HG02852 (cell line): ENCODE results near the gene GBX2.

Experiments used
- ATAC-seq: cut with Tn5 transposase; IDR thresholded peaks from one replicate; pipeline ENCODE4 v1.9.1; 2021; ENCODE audit warnings: mild to moderate bottlenecking, moderate library complexity; ENCODE audit not compliant: unreplicated experiment

Gene GBX2

DNA sequence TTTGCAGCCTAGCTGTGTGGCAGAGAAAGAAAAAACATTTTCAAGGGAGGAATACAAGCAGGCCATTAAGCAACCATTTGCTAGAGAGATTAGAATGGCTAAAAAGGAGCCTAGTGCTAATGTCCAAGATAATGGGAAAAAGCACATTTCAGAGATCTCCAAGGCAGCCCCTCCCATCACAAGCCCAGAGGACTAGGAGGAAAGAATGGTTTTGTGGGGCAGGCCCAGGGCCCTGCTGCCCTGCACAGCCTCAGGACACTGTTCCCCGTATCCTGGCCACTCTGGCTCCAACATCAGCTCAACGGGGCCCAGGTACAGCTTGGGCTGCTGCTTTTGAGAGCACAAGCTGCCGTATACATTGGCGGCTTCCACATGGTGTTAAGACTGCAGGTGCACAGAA lies 16.5 kb upstream of the GBX2 start:
- no peak for ATAC-seq

DNA sequence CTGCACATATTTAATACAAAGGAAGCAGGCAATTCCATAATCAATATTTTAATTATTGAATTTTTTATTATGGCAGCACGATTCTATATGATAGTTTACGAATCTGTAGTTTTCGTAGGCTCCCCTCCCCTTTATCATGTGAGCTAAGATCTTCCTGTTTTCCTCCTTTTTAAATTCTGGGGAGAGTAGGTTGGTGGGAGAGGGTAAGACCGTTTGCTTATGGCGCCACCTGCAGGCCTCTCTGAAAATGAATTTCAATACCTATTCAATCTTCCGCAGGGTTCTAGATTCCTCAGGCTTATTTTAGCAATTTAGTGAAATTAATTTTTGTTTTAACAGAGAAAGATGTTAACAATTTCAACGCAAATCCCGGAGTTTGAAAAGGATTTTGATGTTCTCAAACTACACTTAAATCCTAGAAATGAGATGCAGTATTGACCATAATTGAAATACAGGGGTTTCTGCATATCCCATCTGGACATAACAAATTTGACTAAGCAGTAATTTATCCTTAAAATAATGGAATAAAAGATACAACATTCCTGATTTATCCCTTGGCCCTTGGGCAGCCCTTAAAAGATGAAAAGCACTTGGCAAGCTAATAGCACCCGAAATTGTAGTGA lies 12.8 kb upstream of the GBX2 start:
- no peak for ATAC-seq

DNA sequence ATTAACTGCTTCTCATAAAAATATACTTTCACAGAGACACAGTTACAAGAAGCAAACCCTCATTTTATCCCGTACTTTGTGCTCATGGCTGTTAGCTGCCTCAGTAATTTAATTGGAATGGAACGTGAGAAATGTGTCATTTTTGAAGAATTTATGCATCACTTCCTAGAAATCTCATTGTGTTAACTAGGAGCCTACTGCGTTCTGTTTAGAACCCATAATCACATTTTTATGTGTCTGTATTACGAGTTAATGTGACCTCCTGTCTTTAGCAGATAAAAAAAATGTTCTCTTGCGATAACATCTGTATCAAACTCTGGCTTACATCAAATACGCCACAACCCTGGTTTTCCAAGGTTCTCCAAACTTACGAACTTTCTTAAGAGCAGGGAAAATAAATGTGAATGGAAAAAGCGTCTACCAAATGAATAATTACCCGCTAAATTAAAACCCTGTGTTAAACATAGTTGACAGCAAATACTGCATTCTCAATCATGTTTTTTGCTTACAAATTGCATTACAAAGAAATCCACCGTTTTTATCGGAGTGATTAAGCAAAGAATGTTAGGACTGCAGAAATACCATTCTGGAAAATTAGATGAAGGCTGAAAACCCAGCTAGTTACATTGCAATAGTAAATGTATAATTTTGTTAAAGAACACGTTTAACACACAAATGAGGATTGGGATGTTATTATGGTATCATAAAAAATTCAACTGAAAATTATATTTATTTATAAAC lies 12.1 kb upstream of the GBX2 start:
- ATAC-seq = no peak

DNA sequence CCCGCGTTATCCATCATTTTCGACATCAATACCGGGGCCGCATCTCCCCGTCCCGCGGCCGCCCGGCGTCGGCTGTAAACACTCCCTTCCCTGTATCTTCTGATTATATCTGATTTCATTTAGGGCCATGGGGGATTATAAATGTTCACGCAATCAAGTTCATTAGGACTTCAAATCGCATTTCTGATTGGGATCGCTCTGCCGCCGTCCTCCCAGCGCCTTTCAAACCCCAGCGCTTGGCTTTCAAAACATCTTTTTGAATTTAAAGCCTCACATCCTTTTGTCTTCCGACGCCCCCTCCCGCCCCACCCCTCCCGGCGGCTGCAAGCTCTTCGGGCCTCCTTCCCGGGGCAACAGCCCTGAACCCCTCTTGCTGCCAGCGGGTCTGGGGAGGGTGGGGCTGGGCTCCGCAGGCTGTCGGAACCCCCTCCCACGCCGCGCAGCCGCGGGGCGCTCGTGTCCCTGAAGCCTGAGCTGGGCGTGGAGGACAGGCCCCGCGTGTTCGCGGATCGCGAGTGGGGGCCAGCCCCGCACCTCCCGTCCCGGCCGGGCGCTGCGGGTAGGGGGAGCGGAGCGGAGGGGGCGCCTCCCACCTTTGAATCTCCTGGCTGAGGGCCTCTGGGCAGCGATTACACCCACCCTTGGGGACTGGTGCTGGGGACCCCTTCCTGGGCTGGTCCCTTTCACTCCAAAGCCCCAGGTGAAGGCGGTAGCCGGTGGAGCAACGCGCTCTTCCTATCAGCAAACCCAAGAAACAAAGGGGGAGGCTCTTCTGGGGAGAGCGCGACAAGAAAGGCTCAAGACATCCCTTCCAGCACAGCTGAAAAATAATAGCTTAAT lies 11.3 kb upstream of the GBX2 start:
- ATAC-seq = no peak

DNA sequence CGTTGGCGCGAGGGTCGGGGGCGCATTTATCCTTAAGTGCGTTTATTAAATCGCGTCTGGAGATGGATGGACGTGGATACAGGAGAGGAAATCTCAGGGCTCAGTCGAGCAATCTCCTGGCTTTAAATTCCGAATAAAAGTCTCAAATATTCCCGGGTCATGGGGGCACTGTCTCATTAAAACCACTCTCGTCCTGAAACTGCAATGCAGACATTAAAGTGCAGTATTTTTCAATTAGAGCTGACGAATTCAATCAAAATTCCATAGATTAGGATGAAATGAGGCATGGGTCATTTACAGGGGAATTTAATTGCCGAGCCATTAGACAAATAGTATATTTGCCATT lies 10.7 kb upstream of the GBX2 start:
- ATAC-seq = no peak

DNA sequence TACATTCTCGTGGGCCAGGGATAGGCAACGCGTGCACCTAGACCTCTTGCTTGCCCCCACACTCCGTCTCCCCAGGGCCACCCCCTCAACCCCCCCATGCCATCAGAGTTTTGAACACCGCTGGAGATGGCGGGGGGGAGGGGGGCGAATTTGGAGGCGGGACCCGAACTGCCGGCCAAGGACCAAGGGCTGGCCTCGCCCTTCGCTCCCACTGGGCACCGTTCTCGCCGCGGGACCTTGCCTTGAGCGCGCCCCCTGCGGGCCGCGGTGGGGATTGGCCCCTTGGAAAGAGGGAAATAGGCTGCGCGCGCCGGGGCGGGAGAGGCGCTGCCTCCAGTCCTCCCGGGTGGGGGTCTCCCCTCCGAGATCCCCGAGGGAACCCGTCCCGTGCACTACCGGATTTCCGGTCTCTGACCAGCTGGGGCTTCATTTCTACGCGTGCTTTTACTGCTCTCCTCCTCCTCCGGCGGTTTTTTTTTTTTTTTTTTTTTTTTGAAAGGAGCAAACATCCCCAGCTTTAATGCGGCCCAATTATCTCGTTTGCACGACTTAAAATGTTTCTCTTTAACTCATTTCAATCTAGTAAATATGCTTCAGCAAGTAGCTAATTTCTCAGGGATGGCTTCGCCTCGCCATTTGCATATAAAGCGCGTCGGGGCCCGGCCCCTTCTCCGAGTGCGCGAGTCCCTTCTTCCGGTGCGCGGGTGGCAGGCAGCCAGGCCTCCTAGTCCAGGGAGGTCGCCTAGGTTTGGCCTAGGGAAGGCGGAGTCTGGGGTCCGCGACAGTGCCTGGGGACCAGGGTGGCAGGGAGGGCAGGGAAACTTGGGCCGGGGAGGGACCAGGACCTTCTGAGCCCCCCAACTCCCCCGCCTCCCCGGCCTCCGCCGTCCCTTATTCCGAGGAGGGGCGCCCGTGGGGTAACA lies 10.0 kb upstream of the GBX2 start:
- no peak for ATAC-seq

DNA sequence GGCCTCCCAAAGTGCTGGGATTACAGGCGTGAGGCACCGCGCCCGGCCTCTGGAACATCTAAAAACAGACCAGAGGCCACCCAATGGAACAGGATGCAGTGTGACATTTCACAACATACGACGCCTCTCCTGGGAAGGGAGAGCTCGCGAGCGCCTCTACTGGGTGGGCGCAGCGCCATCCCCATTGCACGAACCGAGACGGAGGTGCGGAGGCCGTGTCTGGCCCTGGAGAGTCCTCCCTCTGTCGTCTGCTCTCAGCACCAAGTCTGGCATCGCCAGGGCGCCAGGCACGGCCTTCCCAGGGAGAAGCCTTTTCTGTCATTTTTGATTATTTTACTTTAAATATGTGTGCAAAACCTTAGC lies 9.4 kb upstream of the GBX2 start:
- no peak for ATAC-seq

DNA sequence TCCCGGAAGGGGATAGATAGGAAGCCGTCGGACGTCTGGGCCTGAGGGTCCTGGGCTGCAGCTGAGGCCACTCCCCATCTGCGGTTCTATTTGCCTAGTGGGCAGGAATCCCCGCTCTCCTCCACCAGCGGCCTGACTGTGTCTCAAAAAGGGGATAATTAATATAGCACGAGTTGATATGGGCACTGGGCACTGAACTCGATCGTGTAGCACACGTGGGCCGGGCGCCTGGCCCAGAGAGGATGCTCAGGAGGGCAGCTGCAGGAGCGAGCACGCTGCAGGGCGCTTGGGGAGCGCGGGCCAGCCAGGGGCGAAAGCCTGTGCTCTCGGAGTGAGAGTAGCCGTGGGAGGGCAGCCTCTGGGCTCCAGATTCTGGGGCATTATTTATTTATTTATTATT lies 8.8 kb upstream of the GBX2 start:
- ATAC-seq = no peak

DNA sequence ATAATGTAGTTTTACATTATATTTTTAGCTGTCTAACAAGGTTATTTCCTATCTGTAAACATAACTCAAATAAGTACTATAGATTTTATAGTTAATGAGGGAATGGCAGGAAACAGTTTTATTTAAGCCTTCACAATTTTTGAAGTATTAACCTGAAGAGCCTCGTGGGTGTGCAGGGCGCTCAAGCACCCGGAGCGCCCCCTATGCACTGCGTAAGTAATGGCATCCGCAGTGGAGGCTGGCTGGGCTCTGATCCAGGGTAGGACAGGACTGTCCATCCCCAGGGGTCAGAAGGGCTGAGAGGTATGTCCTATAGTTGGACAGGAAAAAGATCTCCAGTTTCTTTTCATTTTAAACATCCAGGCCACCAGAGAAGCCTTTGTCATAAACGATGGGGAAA lies 8.2 kb upstream of the GBX2 start:
- ATAC-seq = no peak

DNA sequence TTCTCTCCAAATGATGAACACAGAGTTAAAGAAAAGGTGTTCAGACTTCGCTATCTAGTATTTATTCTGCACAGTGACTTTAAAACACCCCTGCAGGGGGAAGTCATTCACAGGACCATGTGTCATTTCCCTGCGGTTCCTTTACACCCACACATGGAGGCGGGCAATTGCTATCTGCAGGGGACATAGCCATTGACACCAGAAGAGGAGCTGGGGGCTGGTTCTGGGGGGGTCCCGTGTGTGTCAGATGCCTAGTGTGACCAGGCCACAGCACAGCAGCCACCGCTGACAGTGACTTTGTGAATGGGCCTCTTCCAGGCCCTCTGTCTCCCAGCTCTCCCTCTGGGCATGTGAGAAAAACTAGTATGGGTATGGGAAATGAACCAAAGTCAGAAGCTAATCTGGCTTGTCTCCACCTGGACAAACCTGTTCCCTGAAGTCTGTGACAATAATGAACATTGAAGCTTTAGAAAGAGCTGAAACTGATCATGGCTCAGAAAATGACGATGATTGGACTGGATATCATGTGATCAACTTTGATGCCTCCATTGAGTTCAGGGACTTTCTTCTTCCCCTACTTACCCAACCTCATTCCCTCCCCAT lies 7.5 kb upstream of the GBX2 start:
- no peak for ATAC-seq

DNA sequence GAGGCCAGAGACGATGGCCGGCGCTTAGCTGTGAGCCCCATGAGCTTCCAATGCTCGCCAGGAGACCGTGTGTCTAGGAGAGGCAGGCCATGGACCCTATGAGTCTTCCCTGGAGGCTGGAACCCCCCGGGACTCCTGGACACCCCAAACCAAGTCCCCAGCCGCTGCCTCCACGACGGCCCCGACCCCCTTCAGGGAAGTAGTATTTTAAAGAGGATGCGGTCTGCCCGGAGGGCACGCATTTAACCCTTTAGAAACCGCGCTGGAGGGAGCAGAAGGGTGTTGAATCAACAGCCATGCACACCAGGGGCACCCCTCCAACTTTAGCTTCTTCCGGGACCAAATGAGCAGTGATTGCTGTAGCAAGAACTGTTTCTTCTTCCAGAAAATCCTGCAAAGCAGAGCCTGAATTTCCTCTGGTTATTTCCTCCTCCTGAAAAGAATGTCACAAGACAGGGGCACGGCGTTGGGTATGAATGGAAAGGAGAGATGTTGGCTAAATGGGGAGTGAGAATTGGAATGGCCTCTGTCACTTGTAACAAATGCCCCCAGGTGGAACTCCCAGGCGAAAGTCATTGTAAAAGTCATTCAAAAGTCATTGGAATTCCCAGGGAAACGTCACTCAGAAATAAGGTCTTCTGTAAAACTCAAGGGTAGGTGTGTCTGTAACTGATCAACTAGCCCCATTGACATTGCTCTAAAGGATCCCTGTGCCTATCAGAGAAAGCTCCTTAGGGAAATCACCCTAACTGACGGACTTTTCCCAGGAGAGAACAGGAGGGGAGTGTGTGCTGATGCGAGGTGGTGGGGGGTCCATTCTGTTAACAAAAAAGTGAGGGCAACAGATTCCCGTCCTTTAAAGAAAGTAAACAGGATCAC lies 5.8 kb upstream of the GBX2 start:
- ATAC-seq = no peak

DNA sequence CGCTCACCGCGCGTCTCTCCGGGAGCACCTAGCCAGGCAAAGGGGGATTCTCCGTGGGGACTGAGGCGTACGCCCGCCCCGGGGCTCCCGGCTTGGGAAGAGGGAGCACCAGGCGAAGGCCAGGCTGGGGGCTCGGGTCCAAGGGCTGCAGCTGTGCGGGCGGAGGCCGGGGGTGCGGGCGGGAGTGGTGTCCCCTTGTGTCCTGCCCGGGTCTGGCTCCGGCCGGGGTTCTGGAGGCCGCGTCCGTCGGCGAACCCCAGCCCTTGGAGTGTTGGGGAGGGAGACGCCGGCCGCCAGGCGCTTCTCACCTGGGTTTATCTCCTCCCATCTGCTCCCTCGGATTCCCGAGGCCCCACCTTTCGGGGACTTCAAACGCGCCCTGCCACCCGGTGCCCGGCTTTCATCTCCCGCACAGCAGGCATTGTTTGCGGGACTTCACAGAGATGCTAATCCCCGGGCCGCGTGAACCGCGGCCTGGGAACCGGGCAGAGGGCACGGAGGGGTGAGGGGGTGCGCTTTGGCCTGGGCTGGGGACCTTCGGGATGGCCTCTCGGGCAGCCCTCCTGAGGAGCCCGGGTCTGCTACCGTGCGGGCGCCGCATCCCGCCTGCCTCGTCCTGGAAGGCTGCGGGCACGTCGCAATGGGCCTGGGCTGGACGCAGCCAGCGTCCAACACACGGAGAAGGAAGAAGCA lies 5.0 kb upstream of the GBX2 start:
- no peak for ATAC-seq

DNA sequence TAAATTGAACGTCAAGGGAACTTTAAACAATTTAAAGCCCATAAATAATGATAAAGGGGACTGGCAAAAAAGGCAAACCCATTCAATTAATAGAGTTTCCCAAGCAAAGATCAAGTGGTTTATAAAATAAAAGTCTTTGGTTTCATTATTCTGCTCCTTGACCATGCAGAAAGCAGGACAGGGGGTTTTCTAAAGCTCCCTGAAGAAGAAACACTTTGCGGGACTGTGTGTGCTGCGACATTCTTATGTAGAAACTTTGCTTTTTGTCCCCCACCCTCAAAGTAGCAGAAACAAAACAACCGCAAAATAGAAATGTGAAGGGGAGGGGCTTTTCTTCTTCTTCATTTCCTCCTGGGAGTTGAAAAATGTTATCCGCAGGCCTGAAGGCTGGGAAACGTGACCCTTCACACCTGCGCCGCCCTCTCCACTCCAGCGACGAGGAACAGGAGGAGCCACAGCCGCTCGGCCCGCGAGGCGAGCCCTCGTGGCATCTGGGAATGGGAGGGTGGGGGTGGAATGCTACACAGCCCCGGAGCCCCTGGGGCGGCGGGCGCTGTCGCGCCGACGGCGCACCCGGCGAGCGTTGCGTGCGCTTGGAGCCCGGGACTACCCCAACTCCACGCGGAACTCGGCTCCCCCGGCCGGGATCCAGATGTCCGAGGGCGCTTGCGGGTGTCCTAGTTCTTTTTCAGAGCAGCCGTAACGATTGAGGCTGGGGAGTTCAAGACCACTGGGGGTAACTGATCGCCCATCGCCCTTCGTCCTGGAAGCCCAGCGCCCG lies 4.3 kb upstream of the GBX2 start:
- ATAC-seq = no peak

DNA sequence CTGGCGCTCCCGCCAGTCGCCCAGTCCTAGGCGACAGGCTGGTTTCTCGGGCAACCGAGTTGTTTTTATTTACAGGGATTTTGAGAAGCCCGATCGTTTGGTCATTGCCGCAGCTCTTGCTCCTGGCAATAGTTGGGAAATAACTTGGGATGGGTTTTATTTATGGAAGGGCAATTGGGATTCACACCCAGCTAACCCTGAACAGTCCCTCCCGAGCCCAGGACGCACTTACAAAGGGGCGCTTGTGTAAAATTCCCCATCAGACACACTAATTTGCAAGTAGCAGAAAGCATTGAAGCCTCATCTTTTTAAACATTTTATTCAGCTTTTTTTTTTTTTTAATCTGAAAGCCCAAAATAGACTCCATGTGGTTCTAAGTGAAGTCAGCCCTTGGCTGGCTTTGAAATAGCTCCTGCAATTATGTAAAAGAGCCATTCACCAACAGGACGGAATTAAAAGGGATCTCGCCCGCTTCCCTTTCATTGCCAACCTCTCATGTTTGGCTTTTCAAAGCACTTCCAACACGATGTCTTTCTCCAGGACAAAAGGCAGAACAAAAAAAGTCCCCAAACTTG lies 3.6 kb upstream of the GBX2 start:
- ATAC-seq = no peak

DNA sequence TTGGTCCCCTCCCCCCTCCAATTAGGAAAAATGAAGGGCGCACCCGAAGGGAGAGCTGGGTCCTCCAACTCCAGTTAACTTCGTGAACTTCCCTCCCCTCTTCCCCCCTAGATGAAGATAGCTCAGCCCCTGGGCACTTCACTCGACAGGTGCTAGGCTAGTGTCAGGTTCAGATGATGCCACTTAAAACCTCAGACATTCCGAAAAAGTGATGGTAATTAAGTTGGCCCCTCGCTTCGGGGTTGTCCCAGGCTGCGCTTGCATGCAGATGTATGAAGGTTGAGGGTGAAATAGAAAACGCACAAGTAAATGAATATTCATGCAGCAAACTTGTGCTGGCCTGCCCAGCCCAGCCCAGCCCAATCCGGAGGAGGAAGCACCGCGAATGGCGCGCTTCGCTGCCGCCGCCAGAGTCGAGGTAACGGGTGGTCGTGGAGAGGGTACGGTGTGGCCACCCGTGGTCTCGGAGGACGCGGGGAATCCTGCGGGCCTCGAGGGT lies 3.0 kb upstream of the GBX2 start:
- ATAC-seq = no peak

DNA sequence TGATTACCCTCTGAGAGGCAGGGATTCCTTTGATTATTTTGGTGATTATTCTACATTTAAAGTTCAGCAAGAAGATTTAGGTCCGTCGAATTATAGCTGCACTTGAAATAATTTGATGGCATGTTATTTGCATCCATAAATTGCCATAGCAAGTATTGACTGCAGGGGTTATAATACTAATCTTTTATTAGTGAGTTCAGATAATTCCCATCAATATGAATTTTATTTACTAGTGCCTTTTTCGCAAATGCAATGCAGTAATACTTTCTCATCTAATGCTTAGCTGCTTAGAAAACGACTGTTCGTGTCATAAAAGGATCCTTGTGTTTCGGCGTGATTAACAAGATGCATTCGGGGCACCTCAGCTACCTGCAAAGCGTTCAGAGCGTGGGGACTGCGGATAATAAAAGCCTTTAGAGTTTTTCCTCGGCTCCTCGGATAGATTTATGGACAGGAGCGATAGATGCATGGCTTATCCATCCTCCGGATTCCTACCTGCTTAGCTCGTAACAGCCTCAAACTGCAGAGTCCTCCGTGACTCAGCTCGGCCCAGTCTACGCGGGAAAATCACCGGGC lies 2.5 kb upstream of the GBX2 start:
- ATAC-seq = no peak

DNA sequence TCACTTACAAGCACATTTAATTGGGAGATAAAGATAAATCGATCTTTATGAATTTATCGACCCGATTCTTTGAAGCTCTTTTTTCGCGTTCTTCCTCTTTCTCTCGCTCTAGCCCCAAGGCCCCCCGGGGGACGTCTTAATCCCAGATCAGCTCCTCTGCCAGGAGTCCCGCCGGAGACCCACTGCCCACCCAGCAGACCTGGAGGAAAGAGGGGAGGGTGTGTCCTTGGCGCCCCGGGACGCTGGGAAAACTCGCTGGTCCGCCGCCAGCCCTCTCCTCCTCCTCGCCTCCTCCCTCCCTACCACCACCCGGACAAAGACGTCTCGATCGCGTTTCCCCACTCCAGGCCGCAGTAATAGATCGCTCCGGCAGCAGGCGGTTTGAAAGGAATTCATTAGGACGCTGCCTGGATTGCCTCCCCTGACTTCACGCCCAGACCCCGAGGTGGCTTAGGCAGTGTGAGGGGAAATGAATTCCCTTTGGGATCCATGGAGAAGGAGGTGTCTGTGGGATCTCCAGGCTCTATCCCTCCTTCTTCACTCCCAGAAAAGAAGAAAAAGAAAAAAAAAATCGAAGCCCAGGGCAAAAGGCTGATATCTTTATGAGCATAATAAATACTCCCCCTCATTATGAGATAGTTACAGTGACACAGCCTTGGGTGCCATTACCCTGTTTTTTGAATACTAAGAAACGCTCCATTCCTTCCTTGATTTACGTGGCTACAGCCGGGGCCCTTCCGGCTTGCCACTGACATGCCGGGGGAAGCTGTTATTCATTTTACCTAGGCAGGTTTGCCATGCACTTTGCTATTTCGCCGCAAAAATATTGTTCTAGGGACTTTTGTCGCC lies 1.8 kb upstream of the GBX2 start:
- no peak for ATAC-seq
